A673 (cell line): ENCODE results near the gene XYLT1. TPM values are rescaled to one million over a fixed set of nuclear protein-coding genes. Genes with fewer than 3 reads are reported as not detected.

Experiments used
- BruUV-seq: library from RNA; stranded (reverse); fragments of 400-500 nt; replicated peaks from 2 replicates; lab custom pipeline; 2021; lab: Mats Ljungman, UMichigan
- CTCF ChIA-PET: fragments of 300-600 bp; sonication (Branson Sonifier 250); formaldehyde crosslinking; loops from one replicate; lab custom pipeline; 2022; ENCODE audit warnings: antibody characterized with exemption; lab: Charles Lee
- POLR2A ChIA-PET: fragments of 300-600 bp; sonication (Branson Sonifier 250); formaldehyde crosslinking; loops from one replicate; lab custom pipeline; 2022; ENCODE audit warnings: antibody characterized with exemption; ENCODE audit not compliant: low non-redundant PET; lab: Charles Lee
- DNase-seq: peaks from one replicate; pipeline ENCODE4 v3.0.0-alpha.2; 2015; ENCODE audit warnings: low spot score
- H3K27ac ChIP-seq: fragments of 200-600 bp; sonication (generic); 2 replicates; pipeline ENCODE4 v1.5.1; 2016; ENCODE audit warnings: mixed run types, low read depth, mild to moderate bottlenecking, mixed read lengths, antibody characterized with exemption, low read length; ENCODE audit not compliant: poor library complexity, severe bottlenecking
- H3K27me3 ChIP-seq: fragments of 200-600 bp; sonication (generic); replicated peaks from 2 replicates; pipeline ENCODE4 v1.6.1; 2017; ENCODE audit warnings: mixed run types, low read depth, mild to moderate bottlenecking, mixed read lengths, antibody characterized with exemption, low read length; ENCODE audit not compliant: insufficient read depth, poor library complexity
- H3K36me3 ChIP-seq: fragments of 200-600 bp; sonication (generic); 2 replicates; pipeline ENCODE4 v1.6.1; 2016; ENCODE audit warnings: mixed run types, mild to moderate bottlenecking, mixed read lengths, antibody characterized with exemption, low read length; ENCODE audit not compliant: insufficient read depth, poor library complexity, severe bottlenecking
- H3K4me1 ChIP-seq: fragments of 200-600 bp; sonication (generic); 2 replicates; pipeline ENCODE4 v1.6.1; 2017; ENCODE audit warnings: mixed run types, mild to moderate bottlenecking, mixed read lengths, antibody characterized with exemption, low read length; ENCODE audit not compliant: insufficient read depth, poor library complexity, severe bottlenecking
- H3K4me3 ChIP-seq: fragments of 200-600 bp; sonication (generic); 2 replicates; pipeline ENCODE4 v1.5.1; 2016; ENCODE audit warnings: low read depth, mixed run types, mild to moderate bottlenecking, mixed read lengths, low read length; ENCODE audit not compliant: poor library complexity, severe bottlenecking
- H3K9me3 ChIP-seq: fragments of 200-600 bp; sonication (generic); 2 replicates; pipeline ENCODE4 v1.6.1; 2016; ENCODE audit warnings: mixed run types, low read depth, mild to moderate bottlenecking, mixed read lengths, antibody characterized with exemption, low read length; ENCODE audit not compliant: poor library complexity, severe bottlenecking
- EZH2 ChIP-seq: fragments of 200-600 bp; sonication (generic); IDR thresholded peaks from 2 replicates; pipeline ENCODE4 v1.6.1; 2017; ENCODE audit warnings: borderline replicate concordance, low read depth, mild to moderate bottlenecking, mixed read lengths, antibody characterized with exemption, low read length; ENCODE audit not compliant: poor library complexity, severe bottlenecking
- intact Hi-C: fragments of 100-400 bp; cut with micrococcal nuclease; formaldehyde crosslinking; loops from one replicate; pipeline ENCODE4 v1.10.0; 2022; ENCODE audit not compliant: unreplicated experiment
- total RNA-seq: library from RNA; stranded (reverse); gene quantifications from 2 replicates; pipeline ENCODE4 v1.2.3, GENCODE V29; 2021
- TF ChIP-seq, protein P1 (sequence below): fragments of 300-800, 200-600 bp; sonication (generic); conservative IDR thresholded peaks from 2 replicates; pipeline ENCODE4 v1.5.1; 2017; ENCODE audit warnings: low read depth, mild to moderate bottlenecking, antibody characterized with exemption, low read length, moderate library complexity, mixed read lengths

XYLT1 gene
- total RNA-seq, 1 experiment from 2014 or later, result 0.64 TPM

DNA sequence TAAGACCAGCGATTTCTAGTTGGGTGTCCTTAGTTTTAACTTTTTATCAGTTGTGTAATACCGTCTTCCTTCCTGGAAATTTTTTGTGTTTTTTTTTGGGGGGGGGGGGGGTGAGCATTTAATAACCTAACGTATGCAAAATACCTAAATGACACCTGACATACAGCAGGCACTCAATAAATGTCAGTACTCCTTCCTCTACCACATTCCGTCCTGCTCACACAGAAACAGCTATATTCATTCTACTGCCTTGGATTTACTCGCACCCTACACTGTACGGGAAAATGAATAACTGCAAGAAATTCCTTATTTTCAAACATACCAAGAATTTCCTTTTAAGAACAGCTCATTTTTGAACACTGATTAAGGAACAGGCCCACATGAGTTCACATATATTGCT is 5.3 kb downstream of the XYLT1 start:
- no peak overlapping the region for H3K4me3 ChIP-seq
- no peaks in the 10 kb centered on the region for H3K4me1 ChIP-seq
- TF ChIP-seq, protein P1, sequence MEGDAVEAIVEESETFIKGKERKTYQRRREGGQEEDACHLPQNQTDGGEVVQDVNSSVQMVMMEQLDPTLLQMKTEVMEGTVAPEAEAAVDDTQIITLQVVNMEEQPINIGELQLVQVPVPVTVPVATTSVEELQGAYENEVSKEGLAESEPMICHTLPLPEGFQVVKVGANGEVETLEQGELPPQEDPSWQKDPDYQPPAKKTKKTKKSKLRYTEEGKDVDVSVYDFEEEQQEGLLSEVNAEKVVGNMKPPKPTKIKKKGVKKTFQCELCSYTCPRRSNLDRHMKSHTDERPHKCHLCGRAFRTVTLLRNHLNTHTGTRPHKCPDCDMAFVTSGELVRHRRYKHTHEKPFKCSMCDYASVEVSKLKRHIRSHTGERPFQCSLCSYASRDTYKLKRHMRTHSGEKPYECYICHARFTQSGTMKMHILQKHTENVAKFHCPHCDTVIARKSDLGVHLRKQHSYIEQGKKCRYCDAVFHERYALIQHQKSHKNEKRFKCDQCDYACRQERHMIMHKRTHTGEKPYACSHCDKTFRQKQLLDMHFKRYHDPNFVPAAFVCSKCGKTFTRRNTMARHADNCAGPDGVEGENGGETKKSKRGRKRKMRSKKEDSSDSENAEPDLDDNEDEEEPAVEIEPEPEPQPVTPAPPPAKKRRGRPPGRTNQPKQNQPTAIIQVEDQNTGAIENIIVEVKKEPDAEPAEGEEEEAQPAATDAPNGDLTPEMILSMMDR, result no peak
- no peak for TF ChIP-seq EZH2
- intact Hi-C loops, result loop anchor here (10.0 kb wide), 2 partner anchors 181 to 601 kb away; no protein-coding TSS in a partner anchor
- POLR2A ChIA-PET, result no interaction called here
- H3K27ac ChIP-seq, result no peak overlapping the region
- no peaks in the 10 kb centered on the region for H3K9me3 ChIP-seq
- peaks cover 28% of the 10 kb centered on the region for H3K27me3 ChIP-seq
- CTCF ChIA-PET, result no interaction called here
- no peak for DNase-seq
- H3K36me3 ChIP-seq, result no peaks in the 10 kb centered on the region
- no TSS peak for BruUV-seq

DNA sequence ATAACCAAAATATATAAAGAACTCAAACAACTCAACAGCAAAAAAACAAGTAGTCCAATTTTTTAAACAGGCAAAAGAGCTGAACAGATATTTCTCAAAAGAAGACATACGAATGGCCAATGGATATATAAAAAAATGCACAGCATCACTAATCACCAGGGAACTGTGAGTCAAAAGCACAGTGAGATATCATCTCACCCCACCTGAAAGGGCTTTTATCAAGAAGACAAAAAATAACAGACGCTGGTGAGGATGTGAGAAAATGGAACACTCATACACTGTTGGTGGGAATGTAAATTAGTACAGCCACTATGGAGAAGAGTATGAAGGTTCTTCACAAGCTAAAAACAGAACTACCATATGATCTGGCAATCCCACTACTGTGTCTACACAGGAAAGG is 7.4 kb downstream of the XYLT1 start:
- Histone ChIP-seq H3K4me1 (no peaks in the 10 kb centered on the region), H3K9me3 (no peaks in the 10 kb centered on the region), H3K36me3 (no peaks in the 10 kb centered on the region), H3K27ac (no peak overlapping the region), H3K4me3 (no peak overlapping the region), H3K27me3 (peaks cover 7% of the 10 kb centered on the region)
- CTCF ChIA-PET, result interaction anchor here (0.6 kb wide), 1 partner anchor 348 kb away, joined by 4 read pairs; no protein-coding TSS in a partner anchor
- BruUV-seq, result no TSS peak
- POLR2A ChIA-PET, result no interaction called here
- intact Hi-C loops, result loop anchor here (10.0 kb wide), 2 partner anchors 179 to 599 kb away; no protein-coding TSS in a partner anchor
- TF ChIP-seq EZH2, result no peak
- TF ChIP-seq, protein P1, result no peak
- DNase-seq, result no peak

DNA sequence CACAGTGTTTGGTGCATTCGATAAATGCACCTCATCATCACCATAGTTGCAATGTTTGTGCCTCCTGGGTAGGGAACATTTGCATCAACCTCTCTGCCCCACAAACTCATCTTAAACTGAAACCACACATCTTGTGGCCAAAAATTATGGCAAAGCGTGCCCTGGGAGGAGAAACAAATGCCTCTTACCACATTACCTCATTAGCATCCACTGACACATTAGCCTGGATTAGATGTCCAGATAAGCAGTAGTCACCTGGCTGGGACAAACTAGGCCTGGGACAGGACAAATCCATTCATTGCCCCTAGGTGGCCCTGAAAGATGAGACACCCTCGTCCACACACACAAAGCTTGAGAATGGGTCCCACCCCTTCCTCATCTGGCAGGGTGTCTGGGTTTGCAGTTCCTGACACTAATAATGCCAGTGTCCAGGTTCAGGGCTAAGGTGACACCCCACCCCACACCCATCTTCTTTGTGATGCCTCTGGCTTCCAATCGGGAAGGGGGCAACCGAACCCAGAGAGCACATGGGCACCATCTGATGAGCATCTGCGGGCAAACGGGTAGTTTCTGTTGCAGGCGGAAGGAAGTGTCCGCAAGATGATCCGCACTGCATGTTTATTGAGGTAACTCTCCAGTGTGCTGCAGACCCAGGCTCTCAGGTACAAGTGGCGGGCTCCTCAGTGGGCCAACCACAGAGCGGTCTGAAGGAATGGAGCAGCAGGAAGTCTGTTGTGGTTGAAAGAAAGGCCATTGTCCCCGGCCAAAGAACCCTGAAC is 8.6 kb downstream of the XYLT1 start:
- no peak for DNase-seq
- CTCF ChIA-PET, result no interaction called here
- intact Hi-C loops, result loop anchor here (10.0 kb wide), 2 partner anchors 177 to 597 kb away; no protein-coding TSS in a partner anchor
- BruUV-seq, result no TSS peak
- no peaks in the 10 kb centered on the region for H3K9me3 ChIP-seq
- no peak for TF ChIP-seq EZH2
- TF ChIP-seq, protein P1, result no peak
- no peak overlapping the region for H3K4me3 ChIP-seq
- H3K27ac ChIP-seq, result no peak overlapping the region
- no peaks in the 10 kb centered on the region for H3K27me3 ChIP-seq
- POLR2A ChIA-PET, result no interaction called here
- no peaks in the 10 kb centered on the region for H3K36me3 ChIP-seq
- H3K4me1 ChIP-seq, result no peaks in the 10 kb centered on the region
